C4-2B (cell line): ENCODE data around the gene SRPK2.
"Not testable (repeated sequence)": the region's sequence is repeated elsewhere in the genome, so short reads cannot be mapped to it uniquely, and the experiment has no call there.

Source experiments
- H3K27ac ChIP-seq: fragments of 450-650 bp; 2 replicates; pipeline ENCODE4 v1.5.1; 2017
- ZFX ChIP-seq: fragments of 450-650 bp; IDR thresholded peaks from 2 replicates; pipeline ENCODE4 v1.6.1; 2017
- TF ChIP-seq, protein P1 (sequence below): fragments of 450-650 bp; conservative IDR thresholded peaks from 2 replicates; pipeline ENCODE4 v1.5.1; 2017; ENCODE audit warnings: mild to moderate bottlenecking

SRPK2 gene

DNA sequence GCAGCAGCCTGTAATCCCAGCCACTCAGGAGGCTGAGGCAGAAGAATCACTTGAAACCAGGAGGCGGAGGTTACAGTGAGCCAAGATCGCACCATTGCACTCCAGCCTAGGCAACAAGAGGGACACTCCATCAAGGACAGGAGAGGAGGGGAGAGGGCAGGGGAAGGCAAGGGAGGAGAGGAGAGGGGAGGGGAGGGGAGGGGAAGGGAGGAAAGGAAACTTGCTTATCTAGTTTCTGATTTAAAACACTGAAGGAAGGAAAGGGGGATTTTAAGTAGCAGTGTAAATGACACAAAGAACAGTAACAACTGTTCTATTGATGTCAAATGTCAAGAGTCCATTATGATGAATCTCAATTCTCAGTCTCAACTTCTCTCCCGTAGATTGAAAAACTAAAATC is 43.7 kb downstream of the SRPK2 start:
- no peak overlapping the region for H3K27ac ChIP-seq
- TF ChIP-seq ZFX, result no peak
- TF ChIP-seq, protein P1, sequence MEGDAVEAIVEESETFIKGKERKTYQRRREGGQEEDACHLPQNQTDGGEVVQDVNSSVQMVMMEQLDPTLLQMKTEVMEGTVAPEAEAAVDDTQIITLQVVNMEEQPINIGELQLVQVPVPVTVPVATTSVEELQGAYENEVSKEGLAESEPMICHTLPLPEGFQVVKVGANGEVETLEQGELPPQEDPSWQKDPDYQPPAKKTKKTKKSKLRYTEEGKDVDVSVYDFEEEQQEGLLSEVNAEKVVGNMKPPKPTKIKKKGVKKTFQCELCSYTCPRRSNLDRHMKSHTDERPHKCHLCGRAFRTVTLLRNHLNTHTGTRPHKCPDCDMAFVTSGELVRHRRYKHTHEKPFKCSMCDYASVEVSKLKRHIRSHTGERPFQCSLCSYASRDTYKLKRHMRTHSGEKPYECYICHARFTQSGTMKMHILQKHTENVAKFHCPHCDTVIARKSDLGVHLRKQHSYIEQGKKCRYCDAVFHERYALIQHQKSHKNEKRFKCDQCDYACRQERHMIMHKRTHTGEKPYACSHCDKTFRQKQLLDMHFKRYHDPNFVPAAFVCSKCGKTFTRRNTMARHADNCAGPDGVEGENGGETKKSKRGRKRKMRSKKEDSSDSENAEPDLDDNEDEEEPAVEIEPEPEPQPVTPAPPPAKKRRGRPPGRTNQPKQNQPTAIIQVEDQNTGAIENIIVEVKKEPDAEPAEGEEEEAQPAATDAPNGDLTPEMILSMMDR, result no peak

DNA sequence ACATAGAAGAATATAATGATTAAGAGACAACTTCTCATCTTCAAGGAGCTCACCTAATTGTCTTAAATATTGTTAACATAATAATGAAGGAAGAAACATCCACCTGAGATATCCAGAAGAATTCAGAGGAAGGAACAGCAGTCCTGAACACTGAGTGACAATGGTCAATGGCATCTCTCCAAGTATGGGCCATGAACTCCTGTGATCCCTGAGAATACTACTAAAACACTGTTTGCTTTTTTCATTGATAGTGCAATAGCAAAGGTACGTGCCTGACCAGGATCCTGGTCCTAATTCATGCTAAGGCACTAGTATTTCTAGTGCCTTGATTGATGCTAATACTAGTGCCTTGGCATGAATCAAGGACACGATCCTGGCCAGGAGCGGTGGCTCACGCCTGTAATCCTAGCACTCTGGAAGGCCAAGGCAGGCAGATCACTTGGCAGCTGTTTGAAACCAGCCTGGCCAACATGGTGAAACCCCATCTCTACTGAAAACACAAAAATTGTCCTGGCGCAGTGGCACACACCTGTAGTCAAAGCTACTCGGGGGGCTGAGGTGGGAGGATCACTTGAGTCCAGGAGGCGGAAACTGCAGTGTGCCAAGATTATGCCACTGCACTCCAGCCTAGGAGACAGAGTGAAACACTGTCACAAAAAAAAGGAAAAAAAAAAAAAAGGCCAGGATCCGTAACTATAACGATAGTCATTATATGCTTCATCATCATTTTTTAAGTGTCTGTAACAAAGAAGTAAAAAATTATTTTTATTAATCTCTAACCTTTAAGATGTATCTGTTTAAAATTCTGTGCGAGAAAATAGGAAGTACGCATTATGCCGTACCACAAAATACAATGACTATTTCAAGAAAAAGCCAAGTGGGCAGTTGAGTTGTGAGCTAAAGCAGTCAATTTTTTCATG is 49.1 kb downstream of the SRPK2 start:
- H3K27ac ChIP-seq, result no peak overlapping the region
- TF ChIP-seq, protein P1, result no peak
- TF ChIP-seq ZFX, result no peak

DNA sequence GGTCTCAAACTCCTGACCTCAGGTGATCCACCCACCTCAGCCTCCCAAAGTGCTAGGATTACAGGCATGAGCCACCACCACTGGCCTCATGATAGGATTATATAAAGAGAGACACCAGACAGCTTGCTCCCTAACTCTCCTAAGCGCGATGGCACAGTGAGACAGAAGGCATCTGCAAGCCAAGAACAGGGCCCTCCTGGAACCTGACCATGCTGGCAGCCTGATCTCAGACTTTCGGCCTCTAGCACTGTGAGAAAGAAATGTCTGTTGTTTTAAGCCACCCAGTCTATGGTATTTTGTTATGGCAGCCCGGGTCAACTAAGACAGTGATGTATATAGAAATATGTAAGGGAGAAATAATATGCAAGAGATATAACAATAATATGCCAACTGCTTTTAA is 51.2 kb downstream of the SRPK2 start:
- H3K27ac ChIP-seq, result no peak overlapping the region
- TF ChIP-seq, protein P1, result no peak
- no peak for TF ChIP-seq ZFX

DNA sequence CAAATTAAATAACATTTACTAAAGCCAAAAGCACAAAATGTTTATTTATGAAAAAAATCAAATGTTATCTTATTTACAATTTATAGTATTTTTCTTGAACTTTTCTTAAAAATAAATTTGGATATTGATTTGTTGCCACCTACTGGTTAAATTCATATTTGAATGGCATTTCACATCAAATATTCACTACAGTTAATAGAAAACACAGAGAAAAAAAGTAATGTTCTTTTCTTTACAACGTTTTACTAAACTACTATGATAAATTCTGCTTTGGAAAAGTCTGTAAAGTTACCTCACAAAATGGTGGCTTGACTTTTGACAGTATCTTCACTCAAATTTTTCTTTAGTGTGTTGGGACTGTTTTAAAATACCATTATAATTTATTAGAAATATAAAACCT is 52.7 kb downstream of the SRPK2 start:
- no peak for TF ChIP-seq ZFX
- TF ChIP-seq, protein P1, result peak; percentile 74

DNA sequence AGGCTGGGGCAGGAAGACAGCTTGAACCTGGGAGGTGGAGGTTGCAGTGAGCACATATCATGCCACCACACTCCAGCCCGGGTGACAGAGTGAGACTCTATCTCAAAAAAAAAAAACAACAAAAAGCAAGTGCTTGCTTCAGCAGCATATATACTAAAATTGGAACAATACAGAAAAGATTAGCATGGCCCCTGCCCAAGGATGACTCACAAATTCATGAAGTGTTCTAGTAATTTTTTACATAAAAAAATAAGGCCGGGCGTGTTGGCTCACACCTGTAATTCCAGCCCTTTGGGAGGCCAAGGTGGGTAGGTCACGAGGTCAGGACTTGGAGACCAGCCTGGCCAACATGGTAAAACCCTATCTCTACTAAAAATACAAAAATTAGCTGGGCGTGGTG is 56.1 kb downstream of the SRPK2 start:
- not testable (repeated sequence) for H3K27ac ChIP-seq

More for the DNA sequence above, 52.7 kb downstream of the SRPK2 start:
- no peak overlapping the region for H3K27ac ChIP-seq

DNA sequence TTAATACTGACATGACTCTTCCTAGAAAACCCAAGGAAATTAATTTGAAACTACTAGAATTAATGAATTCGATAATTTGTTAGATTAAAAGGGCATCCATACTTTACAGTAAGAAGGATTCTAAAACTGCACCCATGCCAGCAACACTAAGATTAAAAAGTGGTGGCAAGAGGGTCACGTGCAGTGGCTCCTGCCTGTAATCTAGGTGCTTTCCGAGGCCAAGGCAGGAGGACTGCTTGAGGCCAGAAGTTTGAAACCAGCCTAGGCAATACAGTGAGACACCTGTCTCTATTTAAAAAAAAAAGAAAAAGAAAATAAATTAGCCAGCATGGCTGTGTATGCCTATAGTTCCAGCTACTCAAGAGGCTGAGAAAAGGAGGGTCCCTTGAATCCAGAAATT is 58.2 kb downstream of the SRPK2 start:
- no peak overlapping the region for H3K27ac ChIP-seq
- TF ChIP-seq ZFX, result no peak
- TF ChIP-seq, protein P1, result no peak

DNA sequence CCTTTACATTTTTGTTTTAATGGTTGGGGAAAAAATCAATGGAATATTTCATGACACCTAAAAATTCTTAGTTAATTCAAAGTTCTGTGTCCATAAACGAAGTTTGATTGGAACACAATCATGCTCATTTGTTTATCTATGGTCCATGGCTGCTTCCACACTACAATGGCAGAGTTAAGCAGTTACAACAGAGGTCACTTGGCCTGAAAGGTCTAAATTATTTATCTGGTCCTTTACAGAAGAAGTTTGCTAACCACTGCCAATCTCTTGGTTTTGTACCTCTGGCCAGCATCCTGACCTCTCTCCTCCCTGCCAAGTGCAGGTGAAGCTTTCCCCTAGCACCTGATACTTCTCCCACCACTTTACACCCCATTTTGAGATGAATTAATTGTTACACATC is 61.5 kb downstream of the SRPK2 start:
- no peak for TF ChIP-seq ZFX
- TF ChIP-seq, protein P1, result no peak
- H3K27ac ChIP-seq, result no peak overlapping the region
